ENCODE measurements around the gene CAMLG. TPM values are rescaled to one million over a fixed set of nuclear protein-coding genes. Genes with fewer than 3 reads are reported as not detected.

CAMLG gene
- total and polyA plus RNA-seq, 2 of the 8 experiments (the other 6 are each of a cell fraction or from before 2014, with no cell fraction given), result 12.3 to 42.8 TPM

- FAIRE-seq, result no peak
- H3K23ac ChIP-seq (ENCODE audit: insufficient read length), result no peak overlapping the region
Observed at GRCh38 chr5:134732819-134733218, 5.5 kb upstream of the CAMLG start.

More at GRCh38 chr5:134732819-134733218, 5.5 kb upstream of the CAMLG start:
- Histone ChIP-seq H2BK15ac (ENCODE audit: low read length) (no peak overlapping the region), H2BK12ac (ENCODE audit: low read depth, low read length) (no peak overlapping the region), H4K5ac (ENCODE audit: insufficient read length, low read depth, low read length) (no peak overlapping the region), H3K23me2 (ENCODE audit: low read depth, low read length) (no peaks in the 10 kb centered on the region), H4K20me1 (replicated peaks in 1 of 2; ENCODE audit: control insufficient read depth in 1 of 2, insufficient read depth in 2 of 2, low read length in 2 of 2) (no peaks in the 10 kb centered on the region), H3K27me3 (replicated peaks in 1 of 4; ENCODE audit: control insufficient read depth in 3 of 4, extremely low read depth in 1 of 4, insufficient read depth in 3 of 4, low read length in 3 of 4) (no peaks in the 10 kb centered on the region), H2AK5ac (ENCODE audit: low read depth, low read length) (no peak overlapping the region), H3K9me3 (ENCODE audit: insufficient read depth in 2 of 2, low read depth in 1 of 2, low read length in 1 of 2) (no peaks in the 10 kb centered on the region), H3K4me2 (ENCODE audit: insufficient read depth in 1 of 2, low read depth in 2 of 2, low read length in 2 of 2) (no peak overlapping the region), H3K14ac (ENCODE audit: insufficient read length) (no peak overlapping the region), H3K27ac (ENCODE audit: low read depth, low read length) (no peak overlapping the region), H2BK20ac (ENCODE audit: low read length) (no peak overlapping the region), H3K36me3 (ENCODE audit: control insufficient read depth in 2 of 4, insufficient read depth in 4 of 4, low read length in 3 of 4) (no peaks in the 10 kb centered on the region), H3K79me1 (ENCODE audit: low read depth, low read length) (no peaks in the 10 kb centered on the region), H4K8ac (ENCODE audit: extremely low read depth, insufficient read depth, low read length) (no peak overlapping the region), H3K79me2 (ENCODE audit: control insufficient read depth in 1 of 2, insufficient read depth in 2 of 2, low read length in 2 of 2) (no peaks in the 10 kb centered on the region), H3K56ac (replicated peaks; ENCODE audit: insufficient read length, low read depth, low read length) (no peak overlapping the region), H2AFZ (ENCODE audit: low read length) (no peak overlapping the region), H4K91ac (replicated peaks; ENCODE audit: insufficient read length, low read length) (no peak overlapping the region), H2BK120ac (replicated peaks; ENCODE audit: low read depth, low read length) (no peak overlapping the region), H3K18ac (ENCODE audit: extremely low read depth, low read length) (no peak overlapping the region), H3K4me3 (ENCODE audit: extremely low read depth in 1 of 4, insufficient read depth in 2 of 4, low read depth in 3 of 4, low read length in 4 of 4) (no peak overlapping the region), H2BK5ac (ENCODE audit: low read depth, low read length) (no peak overlapping the region), H3K4me1 (replicated peaks in 1 of 4; ENCODE audit: control insufficient read depth in 3 of 4, insufficient read depth in 4 of 4, low read length in 3 of 4) (no peaks in the 10 kb centered on the region), H3K9ac (replicated peaks in 1 of 4; ENCODE audit: extremely low read depth in 1 of 4, low read depth in 3 of 4, low read length in 3 of 4) (no peak overlapping the region), H3K4ac (replicated peaks; ENCODE audit: insufficient read length, low read depth, low read length) (no peak overlapping the region)
- CTCF ChIA-PET (ENCODE audit: partially characterized antibody), result no interaction called here
- WGBS, 2 experiments (ENCODE audit: extremely low coverage in 1 of 2, insufficient coverage in 1 of 2, insufficient read length in 1 of 2, insufficient replicate concordance in 2 of 2, low coverage in 1 of 2, low lambda C conversion rate in 2 of 2, missing lambda C conversion rate in 1 of 2), result 86% methylated on average over 3 of the region's 3 CpGs; no CpG with 5 or more reads in 1 of the 2 experiments
- TF ChIP-seq HDAC6 (IDR thresholded peaks at IDR 0.05; ENCODE audit: low read depth, low read length), result no peak
- TF ChIP-seq RAD21 (IDR thresholded peaks at IDR 0.05 in 1 of 2, conservative IDR thresholded peaks at IDR 0.05 in 1 of 2; ENCODE audit: low read depth in 2 of 2, low read length in 2 of 2), result no peak
- no peak for TF ChIP-seq CBX8 (IDR thresholded peaks at IDR 0.05; ENCODE audit: borderline replicate concordance, low read depth, low read length)
- TF ChIP-seq KDM4A (IDR thresholded peaks at IDR 0.05; ENCODE audit: low read depth, low read length, severe bottlenecking), result no peak
- DNase-seq (ENCODE audit: low read depth in 1 of 2, low spot score in 2 of 2), result no peak
- POLR2A ChIA-PET (ENCODE audit: partially characterized antibody), result no interaction called here

Data from H1 (cell line).